HG02642 (cell line): ENCODE data around the gene KCNMA1.

ENCODE experiments used
- ATAC-seq: cut with Tn5 transposase; IDR thresholded peaks from one replicate; pipeline ENCODE4 v1.9.1; 2021; ENCODE audit warnings: mild to moderate bottlenecking; ENCODE audit not compliant: unreplicated experiment, poor library complexity

KCNMA1 gene

GRCh38 chr10:77333610-77334340 is 303.8 kb downstream of the KCNMA1 start:
- ATAC-seq: no peak

GRCh38 chr10:77332256-77332655 is 305.4 kb downstream of the KCNMA1 start:
- no peak for ATAC-seq

GRCh38 chr10:77328272-77328816 is 309.3 kb downstream of the KCNMA1 start:
- no peak for ATAC-seq

- no peak for ATAC-seq
Measured at GRCh38 chr10:77325233-77325537, 312.4 kb downstream of the KCNMA1 start.

GRCh38 chr10:77321838-77322237 is 315.8 kb downstream of the KCNMA1 start:
- ATAC-seq: no peak

GRCh38 chr10:77320971-77321471 is 316.6 kb downstream of the KCNMA1 start:
- ATAC-seq: no peak

GRCh38 chr10:77319557-77319956 is 318.1 kb downstream of the KCNMA1 start:
- no peak for ATAC-seq

- no peak for ATAC-seq
Measured at GRCh38 chr10:77318739-77319138, 318.9 kb downstream of the KCNMA1 start.

GRCh38 chr10:77317221-77317620 is 320.4 kb downstream of the KCNMA1 start:
- ATAC-seq: no peak

- no peak for ATAC-seq
Measured at GRCh38 chr10:77315496-77316129, 322.0 kb downstream of the KCNMA1 start.

- no peak for ATAC-seq
Measured at GRCh38 chr10:77313066-77313750, 324.4 kb downstream of the KCNMA1 start.

- no peak for ATAC-seq
Measured at GRCh38 chr10:77311186-77311585, 326.4 kb downstream of the KCNMA1 start.

- no peak for ATAC-seq
Measured at GRCh38 chr10:77310288-77310840, 327.2 kb downstream of the KCNMA1 start.

GRCh38 chr10:77309509-77309908 is 328.1 kb downstream of the KCNMA1 start:
- no peak for ATAC-seq

- ATAC-seq: no peak
Measured at GRCh38 chr10:77309092-77309491, 328.5 kb downstream of the KCNMA1 start.

- no peak for ATAC-seq
Measured at GRCh38 chr10:77308084-77308732, 329.4 kb downstream of the KCNMA1 start.

GRCh38 chr10:77306666-77307065 is 330.9 kb downstream of the KCNMA1 start:
- no peak for ATAC-seq

- ATAC-seq: no peak
Measured at GRCh38 chr10:77305650-77306632, 331.7 kb downstream of the KCNMA1 start.

- ATAC-seq: no peak
Measured at GRCh38 chr10:77304192-77304591, 333.4 kb downstream of the KCNMA1 start.
